NK-92 (cell line): ENCODE data around the gene TMEM258.

Source experiments
- DNase-seq: peaks from one replicate; lab custom pipeline; 2025; ENCODE audit not compliant: unreplicated experiment; lab: John Stamatoyannopoulos, UW

The TMEM258 gene

GRCh38 chr11:61762223-61762615 is 30.2 kb downstream of the TMEM258 start:
- DNase-seq = no peak

- no peak for DNase-seq
Measured at GRCh38 chr11:61761440-61762222, 30.8 kb downstream of the TMEM258 start.

- no peak for DNase-seq
Measured at GRCh38 chr11:61760946-61761345, 31.5 kb downstream of the TMEM258 start.

GRCh38 chr11:61757213-61757862 is 35.1 kb downstream of the TMEM258 start:
- DNase-seq = no peak

GRCh38 chr11:61756452-61757212 is 35.8 kb downstream of the TMEM258 start:
- DNase-seq = no peak

- no peak for DNase-seq
Measured at GRCh38 chr11:61756147-61756451, 36.3 kb downstream of the TMEM258 start.

- DNase-seq = no peak
Measured at GRCh38 chr11:61754534-61755482, 37.6 kb downstream of the TMEM258 start.

GRCh38 chr11:61753672-61754071 is 38.7 kb downstream of the TMEM258 start:
- DNase-seq = no peak

GRCh38 chr11:61752925-61753521 is 39.4 kb downstream of the TMEM258 start:
- no peak for DNase-seq

GRCh38 chr11:61752117-61752924 is 40.1 kb downstream of the TMEM258 start, which contains the start of gene MYRF:
Gene MYRF, plus strand, starts transcription at chr11:61752636. Its CDS starts 109 bp downstream, at chr11:61752745.
- no peak for DNase-seq

- DNase-seq = no peak
Measured at GRCh38 chr11:61751384-61751783, 41.0 kb downstream of the TMEM258 start.

- no peak for DNase-seq
Measured at GRCh38 chr11:61750631-61751273, 41.6 kb downstream of the TMEM258 start.

GRCh38 chr11:61749591-61750217 is 42.7 kb downstream of the TMEM258 start:
- no peak for DNase-seq

GRCh38 chr11:61747967-61748285 is 44.5 kb downstream of the TMEM258 start:
- DNase-seq = no peak

GRCh38 chr11:61747192-61747966 is 45.0 kb downstream of the TMEM258 start:
- no peak for DNase-seq

GRCh38 chr11:61746442-61747191 is 45.8 kb downstream of the TMEM258 start:
- no peak for DNase-seq

GRCh38 chr11:61745781-61746441 is 46.5 kb downstream of the TMEM258 start:
- DNase-seq = no peak
